GM12891 (cell line): ENCODE results near the gene C19orf33.
"Not testable (repeated sequence)": the region's sequence is repeated elsewhere in the genome, so short reads cannot be mapped to it uniquely, and the experiment has no call there.

Experiments used
- DNase-seq: peaks from one replicate; pipeline ENCODE4 v3.0.0; 2011; ENCODE audit warnings: low spot score; ENCODE audit not compliant: insufficient read length
- FAIRE-seq: peaks from 2 replicates; lab custom pipeline; 2011; peaks lifted over from hg19 to GRCh38; lab: Jason Lieb, UNC
- PAX5 ChIP-seq: IDR thresholded peaks from 2 replicates; pipeline ENCODE4 v1.6.1; 2011; ENCODE audit warnings: low read length, moderate library complexity, mild to moderate bottlenecking; ENCODE audit not compliant: insufficient read depth, severe bottlenecking
- POLR2A ChIP-seq: IDR thresholded peaks from 2 replicates; pipeline ENCODE4 v1.6.1; 2011; ENCODE audit warnings: low read depth, low read length, control low read depth
- POLR2AphosphoS5 ChIP-seq: IDR thresholded peaks from 2 replicates; pipeline ENCODE4 v1.6.1; 2011; ENCODE audit warnings: low read depth, low read length, control low read depth
- POU2F2 ChIP-seq: IDR thresholded peaks from 2 replicates; pipeline ENCODE4 v1.6.1; 2011; ENCODE audit warnings: low read depth, mild to moderate bottlenecking, control low read depth, low read length, moderate library complexity
- SPI1 ChIP-seq: IDR thresholded peaks from 2 replicates; pipeline ENCODE4 v1.6.1; 2011; ENCODE audit warnings: low read depth, low read length, control low read depth
- TAF1 ChIP-seq: IDR thresholded peaks from 2 replicates; pipeline ENCODE4 v1.6.1; 2011; ENCODE audit warnings: low read depth, low read length, control low read depth

C19orf33 gene

DNA sequence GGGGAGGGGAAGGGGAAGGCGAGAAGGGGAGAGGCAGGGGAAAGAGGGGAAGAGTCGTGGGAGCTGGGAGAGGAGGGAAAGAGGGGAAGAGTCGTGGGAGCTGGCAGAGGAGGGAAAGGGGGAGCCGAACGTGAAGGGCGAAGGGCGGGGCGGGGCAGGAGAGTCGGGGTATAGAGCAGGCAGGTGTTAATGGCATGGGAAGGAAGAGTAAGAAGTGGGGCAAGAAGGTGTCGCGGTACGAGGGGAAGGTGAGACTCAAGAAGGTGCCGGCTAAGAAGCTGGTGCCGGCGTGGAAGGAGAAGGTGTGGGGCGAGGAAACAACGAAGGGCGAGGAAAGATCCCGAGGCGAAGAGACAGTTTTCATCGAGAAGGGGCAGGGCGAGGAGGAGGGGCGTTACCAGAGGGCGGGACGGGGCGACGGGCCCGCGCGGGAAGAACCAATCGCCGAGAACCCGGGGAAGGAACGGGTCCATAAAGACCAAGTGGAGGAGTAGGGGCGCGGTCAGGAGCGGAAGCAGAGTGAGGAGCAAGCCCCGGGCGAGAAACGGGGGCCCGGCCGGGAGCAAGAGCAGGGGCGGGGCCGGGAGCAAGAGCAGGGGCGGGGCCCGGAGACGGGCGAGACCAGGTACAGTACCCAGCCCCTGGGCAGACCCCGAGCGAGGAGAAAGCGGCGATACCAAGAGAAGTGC lies 32.0 kb downstream of the C19orf33 start:
- DNase-seq (peak; percentile 90), FAIRE-seq (peak; percentile 99)
- TF ChIP-seq POLR2A (no peak), SPI1 (no peak), TAF1 (no peak), POLR2AphosphoS5 (no peak), POU2F2 (no peak)

DNA sequence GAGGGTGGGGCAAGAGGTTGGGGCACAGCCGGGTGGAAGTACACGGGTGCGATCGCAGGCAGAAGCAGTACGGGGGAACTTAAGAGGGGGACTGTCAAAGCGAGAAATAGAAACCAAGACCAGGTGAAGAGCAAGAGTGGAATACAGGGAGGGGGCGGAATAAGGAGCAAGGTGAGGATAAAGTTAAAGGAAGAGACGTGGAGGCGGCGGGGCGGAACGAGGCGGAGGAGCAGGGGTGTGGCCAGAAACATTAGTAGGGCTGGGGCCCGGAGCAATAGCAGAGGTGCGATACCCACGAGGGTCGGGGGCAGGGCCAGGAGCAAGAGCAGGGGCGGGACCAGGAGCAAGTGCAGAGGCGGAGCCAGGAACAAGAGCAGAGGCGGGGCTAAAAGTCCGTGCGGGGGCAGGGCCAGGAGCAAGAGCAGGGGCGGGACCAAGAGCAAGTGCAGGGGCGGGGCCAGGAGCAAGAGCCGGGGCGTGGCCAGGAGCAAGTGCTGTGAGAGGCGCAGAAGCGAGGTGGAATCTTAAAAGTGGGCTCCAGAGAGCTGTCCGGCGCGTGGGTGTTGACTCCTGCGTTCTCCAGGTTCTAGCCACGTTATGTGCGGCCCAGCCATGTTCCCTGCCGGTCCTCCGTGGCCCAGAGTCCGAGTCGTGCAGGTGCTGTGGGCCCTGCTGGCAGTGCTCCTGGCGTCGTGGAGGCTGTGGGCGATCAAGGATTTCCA lies 32.7 kb downstream of the C19orf33 start:
- TF ChIP-seq POLR2A (no peak), POLR2AphosphoS5 (no peak), TAF1 (no peak), SPI1 (no peak)
- FAIRE-seq: peak; percentile 94

DNA sequence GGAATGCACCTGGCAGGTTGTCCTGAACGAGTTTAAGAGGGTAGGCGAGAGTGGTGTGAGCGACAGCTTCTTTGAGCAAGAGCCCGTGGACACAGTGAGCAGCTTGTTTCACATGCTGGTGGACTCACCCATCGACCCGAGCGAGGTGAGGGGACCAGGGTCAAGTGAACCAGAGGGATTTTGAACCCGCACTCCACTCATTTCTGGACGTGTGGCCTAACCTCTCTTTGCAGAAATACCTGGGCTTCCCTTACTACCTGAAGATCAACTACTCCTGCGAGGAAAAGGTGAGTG lies 33.3 kb downstream of the C19orf33 start:
- TF ChIP-seq TAF1: no peak
- TF ChIP-seq POLR2A: no peak
- TF ChIP-seq POU2F2: no peak
- TF ChIP-seq POLR2AphosphoS5: no peak
- TF ChIP-seq SPI1: no peak
- TF ChIP-seq PAX5: no peak
- no peak for FAIRE-seq
- DNase-seq: no peak

More for the DNA sequence above, 32.7 kb downstream of the C19orf33 start:
- DNase-seq: peak; percentile 82

DNA sequence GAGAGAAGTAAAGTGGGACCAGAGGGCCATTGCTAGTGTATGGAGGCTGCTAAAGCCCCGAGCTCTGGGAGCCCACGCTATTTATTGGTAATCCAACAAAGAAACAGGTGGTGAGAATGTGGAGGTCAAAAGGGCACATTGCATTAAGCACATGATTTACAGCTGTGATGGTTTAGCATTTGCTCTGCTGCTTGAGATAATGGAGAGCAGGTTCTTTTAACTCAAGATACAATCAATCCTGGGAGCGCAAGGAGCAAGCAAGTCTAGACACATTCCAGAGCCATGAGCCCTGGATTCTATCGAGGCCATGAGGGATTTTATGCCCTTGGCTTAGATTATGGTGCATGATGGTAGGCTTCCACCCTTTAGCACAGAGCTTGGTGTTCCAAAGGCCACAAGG lies 35.0 kb downstream of the C19orf33 start:
- FAIRE-seq, DNase-seq: not testable (repeated sequence)

DNA sequence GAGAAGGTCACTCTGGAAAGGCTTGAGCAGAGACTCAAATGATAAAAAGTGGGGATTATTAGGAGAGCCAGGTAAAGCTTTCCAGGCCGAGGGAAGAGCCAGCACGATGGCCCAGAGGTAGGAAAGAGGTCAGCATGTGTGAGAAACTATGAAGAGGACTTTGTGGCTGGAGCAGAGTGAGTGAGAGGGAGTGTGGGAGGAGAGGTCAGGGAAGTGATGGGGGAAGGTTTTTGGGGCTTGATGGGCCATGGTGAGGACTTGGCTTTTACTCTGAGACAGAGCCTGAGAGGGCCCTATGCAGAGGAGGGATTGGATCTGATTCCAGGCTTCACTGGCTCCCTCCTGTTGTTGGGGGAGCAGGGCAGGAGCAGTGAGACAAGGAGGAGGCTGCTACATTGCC lies 36.9 kb downstream of the C19orf33 start:
- TF ChIP-seq PAX5: no peak
- no peak for TF ChIP-seq POLR2AphosphoS5
- no peak for TF ChIP-seq TAF1
- TF ChIP-seq SPI1: no peak
- no peak for TF ChIP-seq POU2F2
- TF ChIP-seq POLR2A: no peak
- no peak for FAIRE-seq

DNA sequence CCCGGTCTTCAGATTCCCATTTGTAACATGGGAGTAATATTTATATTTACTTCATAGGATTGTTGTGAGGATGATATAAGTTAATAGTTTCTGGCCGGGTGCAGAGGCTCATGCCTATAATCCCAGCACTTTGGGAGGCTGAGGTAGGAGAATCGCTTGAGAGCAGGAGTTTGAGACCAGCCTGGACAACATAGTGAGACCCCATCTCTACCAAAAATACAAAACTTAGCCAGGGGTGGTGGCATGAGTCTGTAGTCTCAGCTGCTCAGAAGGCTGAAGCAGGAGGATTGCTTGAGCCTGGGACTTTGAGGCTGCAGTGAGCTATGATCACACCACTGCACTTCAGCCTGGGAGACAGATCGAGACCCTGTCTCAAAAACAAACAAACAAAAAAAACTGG lies 42.8 kb downstream of the C19orf33 start:
- DNase-seq: no peak
- FAIRE-seq: no peak
- TF ChIP-seq POLR2AphosphoS5 (no peak), POLR2A (no peak), POU2F2 (no peak), PAX5 (no peak), TAF1 (no peak), SPI1 (no peak)

More for the DNA sequence above, 36.9 kb downstream of the C19orf33 start:
- no peak for DNase-seq

DNA sequence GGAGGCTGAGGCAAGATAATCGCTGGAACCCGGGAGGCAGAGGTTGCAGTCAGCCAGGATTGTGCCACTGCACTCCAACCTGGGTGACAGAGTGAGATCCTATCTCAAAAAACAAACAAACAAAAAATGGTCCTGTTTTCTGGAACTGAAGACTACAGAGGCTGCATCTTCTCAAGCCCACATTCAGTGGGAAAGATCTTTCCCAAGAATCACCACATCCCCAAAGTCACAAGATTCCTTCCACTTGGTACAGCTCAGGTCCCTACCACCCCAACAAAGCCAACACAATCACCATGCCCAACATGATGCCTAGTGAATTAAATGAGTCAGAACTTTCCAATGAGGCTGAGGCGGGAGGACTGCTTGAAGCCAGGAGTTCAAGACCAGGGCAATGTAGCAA lies 46.8 kb downstream of the C19orf33 start:
- no peak for TF ChIP-seq PAX5
- no peak for TF ChIP-seq POLR2A
- no peak for TF ChIP-seq TAF1
- no peak for TF ChIP-seq SPI1
- TF ChIP-seq POU2F2: no peak
- TF ChIP-seq POLR2AphosphoS5: no peak
- DNase-seq (no peak), FAIRE-seq (no peak)

DNA sequence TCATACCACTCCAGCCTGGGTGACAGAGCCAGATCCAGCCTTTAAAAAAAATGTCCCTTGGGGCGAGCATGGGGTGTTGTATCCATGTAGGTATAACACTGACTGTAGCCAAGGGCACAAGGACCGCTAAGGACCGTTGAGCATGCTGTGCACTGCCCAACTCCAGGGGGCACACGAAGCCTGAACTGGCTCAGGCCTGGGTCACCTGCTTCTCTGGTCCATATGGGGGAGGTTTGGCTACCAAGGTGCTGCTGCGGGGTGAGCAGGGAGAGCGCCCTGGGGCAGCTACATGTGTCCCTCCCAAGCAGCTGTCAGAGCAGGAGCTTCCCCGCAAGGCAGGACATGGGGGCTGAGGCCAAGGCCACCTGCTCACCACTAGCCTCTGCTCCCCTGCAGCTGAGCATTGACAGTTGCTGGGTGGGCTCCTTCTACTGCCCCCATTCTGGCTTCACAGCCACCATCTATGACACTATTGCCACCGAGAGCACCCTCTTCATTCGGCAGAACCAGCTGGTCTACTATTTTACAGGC lies 47.9 kb downstream of the C19orf33 start:
- TF ChIP-seq PAX5 (no peak), POLR2A (no peak)
- FAIRE-seq: peak; percentile 33
- no peak for DNase-seq

DNA sequence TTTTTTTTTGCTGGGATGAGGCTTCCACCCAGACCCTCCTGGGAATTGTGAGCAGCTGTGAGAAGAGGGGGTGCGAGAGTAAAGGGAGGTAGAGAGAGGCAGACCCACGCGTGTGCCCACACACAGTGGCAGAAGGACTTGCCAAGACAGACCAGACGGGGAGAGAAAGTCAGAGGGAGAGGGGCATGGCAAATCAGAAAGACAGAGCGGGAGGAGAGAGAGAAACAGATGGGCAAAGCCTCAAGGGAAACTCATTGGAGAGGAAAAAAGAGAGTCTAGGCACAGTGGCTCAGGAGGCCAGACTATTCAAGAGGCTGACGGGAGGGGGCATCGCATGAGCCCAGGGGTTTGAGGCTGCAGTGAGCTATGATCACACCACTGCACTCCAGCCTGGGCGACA lies 48.6 kb downstream of the C19orf33 start:
- no peak for TF ChIP-seq POU2F2
- DNase-seq: no peak
- FAIRE-seq: no peak
